Fibroblast of gingiva (primary cell): ENCODE results near the gene SCFD2.

ENCODE experiments used
- DNase-seq: peaks from one replicate; pipeline ENCODE4 v3.0.0-alpha.2; 2011; ENCODE audit warnings: low read depth

The SCFD2 gene

GRCh38 chr4:52983563-52984303 lies 382.1 kb downstream of the SCFD2 start:
- peak; percentile 51 for DNase-seq

- DNase-seq = no peak
Observed at GRCh38 chr4:52982946-52983340, 382.9 kb downstream of the SCFD2 start.

GRCh38 chr4:52982255-52982945 lies 383.5 kb downstream of the SCFD2 start:
- peak; percentile 69 for DNase-seq

GRCh38 chr4:52979821-52980590 lies 385.9 kb downstream of the SCFD2 start:
- no peak for DNase-seq

- DNase-seq = no peak
Observed at GRCh38 chr4:52979020-52979419, 386.8 kb downstream of the SCFD2 start.

- DNase-seq = no peak
Observed at GRCh38 chr4:52977252-52977651, 388.6 kb downstream of the SCFD2 start.

GRCh38 chr4:52976523-52977230 lies 389.2 kb downstream of the SCFD2 start:
- no peak for DNase-seq

GRCh38 chr4:52968691-52969090 lies 397.2 kb downstream of the SCFD2 start:
- no peak for DNase-seq

- no peak for DNase-seq
Observed at GRCh38 chr4:52968241-52968640, 397.6 kb downstream of the SCFD2 start.

GRCh38 chr4:52966781-52967180 lies 399.1 kb downstream of the SCFD2 start:
- DNase-seq = peak; percentile 42

GRCh38 chr4:52966172-52966571 lies 399.7 kb downstream of the SCFD2 start:
- no peak for DNase-seq

- no peak for DNase-seq
Observed at GRCh38 chr4:52964561-52965101, 401.2 kb downstream of the SCFD2 start.

GRCh38 chr4:52964011-52964410 lies 401.9 kb downstream of the SCFD2 start:
- no peak for DNase-seq

GRCh38 chr4:52962721-52963120 lies 403.1 kb downstream of the SCFD2 start:
- DNase-seq = no peak

- no peak for DNase-seq
Observed at GRCh38 chr4:52961666-52962412, 404.0 kb downstream of the SCFD2 start.

GRCh38 chr4:52959541-52959940 lies 406.3 kb downstream of the SCFD2 start:
- peak; percentile 99 for DNase-seq

GRCh38 chr4:52957835-52958631 lies 407.8 kb downstream of the SCFD2 start:
- DNase-seq = peak; percentile 88

GRCh38 chr4:52957220-52957686 lies 408.6 kb downstream of the SCFD2 start:
- DNase-seq = peak; percentile 57

GRCh38 chr4:52956691-52957090 lies 409.2 kb downstream of the SCFD2 start:
- DNase-seq = no peak

GRCh38 chr4:52954560-52955170 lies 411.2 kb downstream of the SCFD2 start:
- no peak for DNase-seq
